Ovary (tissue), 3 donors: ENCODE measurements around the gene SYT17.

ENCODE experiments used
- CTCF ChIP-seq, 3 donors: fragments of 450-650 bp in 2 of 3; fragments of 200-600 bp in 1 of 3; IDR thresholded peaks; one replicate each; pipeline versions ENCODE4 v1.5.1 to v1.8.0; 2016 to 2022; ENCODE audit warnings: antibody characterized with exemption in 3 of 3, mild to moderate bottlenecking in 1 of 3
- POLR2A ChIP-seq: fragments of 450-650 bp; IDR thresholded peaks from one replicate; pipeline ENCODE4 v1.6.1; 2017; ENCODE audit warnings: antibody characterized with exemption, mild to moderate bottlenecking, moderate library complexity
- donor health status: DM: no; HTN: no; CAD: no.

- TF ChIP-seq CTCF (IDR thresholded peaks at IDR 0.05), result no peak
- TF ChIP-seq POLR2A, result no peak
These were observed 101.1 kb downstream of the SYT17 start for GRCh38 chr16:19269098-19269497.
